IMR-90 (cell line): ENCODE data around the gene PGM2. TPM values are rescaled to one million over a fixed set of nuclear protein-coding genes. Genes with fewer than 3 reads are reported as not detected.

Experiments
- ATAC-seq: fragments of 200-7000 bp; cut with Tn5 transposase; 2 replicates; pipeline ENCODE4 v1.9.1; 2020; ENCODE audit warnings: low read depth, mild to moderate bottlenecking, moderate library complexity
- BruUV-seq: library from RNA; stranded (reverse); fragments of 400-500 nt; replicated peaks from 2 replicates; lab custom pipeline; 2021; lab: Mats Ljungman, UMichigan
- CTCF ChIA-PET: fragments of 300-600 bp; formaldehyde crosslinking; extraction: SDS; loops from one replicate; lab custom pipeline; 2021; ENCODE audit warnings: antibody characterized with exemption; lab: Yijun Ruan, JAX
- POLR2A ChIA-PET: fragments of 300-600 bp; sonication (Branson Sonifier 250); formaldehyde crosslinking; loops from one replicate; lab custom pipeline; 2022; ENCODE audit warnings: antibody characterized with exemption; ENCODE audit not compliant: unreplicated experiment; lab: Charles Lee
- DNase-seq: peaks from one replicate; pipeline ENCODE4 v3.0.0; 2013
- H2AFZ ChIP-seq: replicated peaks from 2 replicates; pipeline ENCODE3; 2013; ENCODE audit warnings: low read length, mild to moderate bottlenecking; ENCODE audit not compliant: poor library complexity
- H2AK5ac ChIP-seq: 2 replicates; pipeline ENCODE4 v1.6.1; 2013; ENCODE audit warnings: low read depth, low read length, inconsistent platforms
- H2AK9ac ChIP-seq: replicated peaks from 2 replicates; pipeline ENCODE3; 2013; ENCODE audit warnings: mild to moderate bottlenecking, low read depth, low read length, moderate library complexity; ENCODE audit not compliant: poor library complexity
- H2BK120ac ChIP-seq: 2 replicates; pipeline ENCODE4 v1.6.1; 2013; ENCODE audit warnings: low read depth, low read length, inconsistent platforms
- H2BK15ac ChIP-seq: 3 replicates; pipeline ENCODE4 v1.6.1; 2013; ENCODE audit warnings: low read depth, low read length, inconsistent platforms
- H2BK20ac ChIP-seq: 2 replicates; pipeline ENCODE4 v1.6.1; 2013; ENCODE audit warnings: low read depth, mild to moderate bottlenecking, inconsistent platforms, low read length, moderate library complexity
- H2BK5ac ChIP-seq: 2 replicates; pipeline ENCODE4 v1.6.1; 2013; ENCODE audit warnings: mild to moderate bottlenecking, low read depth, low read length, inconsistent platforms; ENCODE audit not compliant: poor library complexity, severe bottlenecking
- H3K14ac ChIP-seq: replicated peaks from 2 replicates; pipeline ENCODE4 v1.6.1; 2013; ENCODE audit warnings: low read depth, low read length, inconsistent platforms
- H3K18ac ChIP-seq: 2 replicates; pipeline ENCODE4 v1.6.1; 2013; ENCODE audit warnings: low read depth, low read length, control low read depth
- H3K23ac ChIP-seq: 2 replicates; pipeline ENCODE4 v1.6.1; 2013; ENCODE audit warnings: low read depth, low read length, inconsistent platforms
- H3K27ac ChIP-seq: 2 replicates; pipeline ENCODE4 v1.5.1; 2013; ENCODE audit warnings: mild to moderate bottlenecking, control low read depth, low read length; ENCODE audit not compliant: insufficient read depth
- H3K27me3 ChIP-seq: 2 replicates; pipeline ENCODE4 v1.6.1; 2013; ENCODE audit warnings: low read length; ENCODE audit not compliant: control insufficient read depth, insufficient read depth
- H3K36me3 ChIP-seq: 2 replicates; pipeline ENCODE4 v1.6.1; 2013; ENCODE audit warnings: low read length, mixed read lengths; ENCODE audit not compliant: control insufficient read depth, insufficient read depth
- H3K4ac ChIP-seq: 2 replicates; pipeline ENCODE4 v1.6.1; 2013; ENCODE audit warnings: low read depth, low read length, inconsistent platforms
- H3K4me1 ChIP-seq: 2 replicates; pipeline ENCODE4 v1.6.1; 2013; ENCODE audit warnings: low read length, mixed read lengths; ENCODE audit not compliant: control insufficient read depth, insufficient read depth
- H3K4me2 ChIP-seq: 2 replicates; pipeline ENCODE4 v1.6.1; 2013; ENCODE audit warnings: low read depth, mild to moderate bottlenecking, control low read depth, low read length, moderate library complexity
- H3K4me3 ChIP-seq: 2 replicates; pipeline ENCODE4 v1.5.1; 2013; ENCODE audit warnings: low read depth, mild to moderate bottlenecking, control low read depth, low read length, moderate library complexity; ENCODE audit not compliant: insufficient read depth
- H3K56ac ChIP-seq: 2 replicates; pipeline ENCODE4 v1.6.1; 2013; ENCODE audit warnings: low read length, inconsistent platforms; ENCODE audit not compliant: insufficient read depth; ENCODE audit errors: extremely low read depth
- H3K79me1 ChIP-seq, 2 experiments: 2 replicates each; pipeline ENCODE4 v1.6.1; 2013; ENCODE audit warnings: low read length in 2 of 2, inconsistent platforms in 1 of 2, low read depth in 1 of 2
- H3K9ac ChIP-seq: 2 replicates; pipeline ENCODE4 v1.6.1; 2013; ENCODE audit warnings: low read depth, low read length, control low read depth
- H3K9me1 ChIP-seq: 2 replicates; pipeline ENCODE4 v1.6.1; 2013; ENCODE audit warnings: low read length, inconsistent platforms; ENCODE audit not compliant: insufficient read depth
- H3K9me3 ChIP-seq: 2 replicates; pipeline ENCODE4 v1.6.1; 2013; ENCODE audit warnings: low read length; ENCODE audit not compliant: control insufficient read depth, insufficient read depth
- H4K20me1 ChIP-seq: 2 replicates; pipeline ENCODE4 v1.6.1; 2013; ENCODE audit warnings: low read length, inconsistent platforms; ENCODE audit not compliant: insufficient read depth
- H4K5ac ChIP-seq: 2 replicates; pipeline ENCODE4 v1.6.1; 2013; ENCODE audit warnings: mild to moderate bottlenecking, low read depth, low read length, control low read depth
- H4K8ac ChIP-seq, 2 experiments: 2 replicates each; pipeline ENCODE4 v1.6.1; 2013; ENCODE audit warnings: low read depth in 2 of 2, low read length in 2 of 2, control low read depth in 1 of 2, inconsistent platforms in 1 of 2
- H4K91ac ChIP-seq: 2 replicates; pipeline ENCODE4 v1.6.1; 2013; ENCODE audit warnings: low read depth, low read length, inconsistent platforms; ENCODE audit not compliant: insufficient read depth
- CEBPB ChIP-seq: IDR thresholded peaks from 2 replicates; pipeline ENCODE4 v1.6.1; 2012; ENCODE audit warnings: low read depth, low read length, improper control_type of control experiment
- CHD1 ChIP-seq: IDR thresholded peaks from 2 replicates; pipeline ENCODE4 v1.6.1; 2012; ENCODE audit warnings: low read depth, low read length, improper control_type of control experiment
- FOS ChIP-seq: fragments of 150-350 bp; IDR thresholded peaks from 2 replicates; pipeline ENCODE4 v1.6.1; 2016; ENCODE audit warnings: low read depth, low read length
- MAFK ChIP-seq: IDR thresholded peaks from 2 replicates; pipeline ENCODE4 v1.6.1; 2012; ENCODE audit warnings: low read depth, low read length, improper control_type of control experiment
- MAZ ChIP-seq: IDR thresholded peaks from 2 replicates; pipeline ENCODE4 v1.6.1; 2012; ENCODE audit warnings: low read depth, mild to moderate bottlenecking, low read length, improper control_type of control experiment, moderate library complexity, borderline replicate concordance
- MXI1 ChIP-seq: IDR thresholded peaks from 2 replicates; pipeline ENCODE4 v1.6.1; 2012; ENCODE audit warnings: low read depth, mild to moderate bottlenecking, low read length, moderate library complexity, borderline replicate concordance
- NFE2L2 ChIP-seq: fragments of 150-350 bp; IDR thresholded peaks from 2 replicates; pipeline ENCODE4 v1.6.1; 2016; ENCODE audit warnings: low read depth, mild to moderate bottlenecking, low read length
- RAD21 ChIP-seq: IDR thresholded peaks from 2 replicates; pipeline ENCODE4 v1.6.1; 2012; ENCODE audit warnings: low read length, improper control_type of control experiment
- RCOR1 ChIP-seq: IDR thresholded peaks from 2 replicates; pipeline ENCODE4 v1.6.1; 2012; ENCODE audit warnings: mild to moderate bottlenecking, low read length, improper control_type of control experiment; ENCODE audit not compliant: insufficient replicate concordance
- RFX5 ChIP-seq: IDR thresholded peaks from 2 replicates; pipeline ENCODE4 v1.8.0; 2012; ENCODE audit warnings: low read depth, mild to moderate bottlenecking, low read length, moderate library complexity
- SMC3 ChIP-seq: fragments of 150-350 bp; IDR thresholded peaks from 2 replicates; pipeline ENCODE4 v1.6.1; 2016; ENCODE audit warnings: low read depth, mild to moderate bottlenecking, antibody characterized with exemption, low read length, moderate library complexity
- USF2 ChIP-seq: fragments of 150-350 bp; IDR thresholded peaks from 2 replicates; pipeline ENCODE4 v1.6.1; 2017; ENCODE audit warnings: mild to moderate bottlenecking, antibody characterized with exemption, low read length, low read depth
- WGBS, 2 experiments: methylation state at CpG; one replicate each; pipeline versions ENCODE4 v1.1.5 to v1.1.7; 2013; ENCODE audit warnings: missing lambda C conversion rate in 2 of 2; ENCODE audit not compliant: insufficient read length in 1 of 2; ENCODE audit errors: extremely low coverage in 2 of 2; 5-methylcytosine and 5-hydroxymethylcytosine counted together
- dilution Hi-C: fragments of 300-500 bp; cut with HindIII; formaldehyde crosslinking; loops from one replicate; pipeline ENCODE4 v1.14.3; 2018; ENCODE audit warnings: low sequenced_read_pairs; ENCODE audit not compliant: unreplicated experiment
- in situ Hi-C: fragments of 300-500 bp; cut with MboI; formaldehyde crosslinking; loops from 3 replicates; pipeline ENCODE4 v1.14.3; 2019; ENCODE audit warnings: low sequenced_read_pairs, inconsistent platforms, mixed read lengths
- intact Hi-C: fragments of 100-400 bp; cut with micrococcal nuclease; formaldehyde crosslinking; loops from 2 replicates; pipeline ENCODE4 v1.10.0; 2022
- polyA plus RNA-seq, 3 experiments: library from polyadenylated mRNA; depleted of rRNA; stranded (reverse); fragments of >200 nt; gene quantifications; 2 replicates each; pipeline ENCODE4 v1.2.3, GENCODE V29; 2012; ENCODE audit warnings: low replicate concordance in 1 of 3
- total RNA-seq: library from RNA; depleted of rRNA; stranded (reverse); fragments of >200 nt; gene quantifications from 2 replicates; pipeline ENCODE4 v1.2.3, GENCODE V29; 2012

Gene PGM2
- total and polyA plus RNA-seq, 2 of the 4 experiments (the other 2 are of a cell fraction): 18.7 to 26.2 TPM

GRCh38 chr4:37905533-37906169 lies 79.2 kb downstream of the PGM2 start:
- H3K4me3 ChIP-seq: no peak overlapping the region
- no peak overlapping the region for H2AK9ac ChIP-seq
- no peak overlapping the region for H4K5ac ChIP-seq
- intact Hi-C loops: no loop called here
- H2BK5ac ChIP-seq: no peak overlapping the region
- no peak overlapping the region for H2BK15ac ChIP-seq
- ChIA-PET CTCF (no interaction called here), POLR2A (no interaction called here)
- no peaks in the 10 kb centered on the region for H3K4me1 ChIP-seq
- no peak overlapping the region for H3K4me2 ChIP-seq
- no peaks in the 10 kb centered on the region for H3K9me1 ChIP-seq
- 83% methylated on average over 4 of the region's 7 CpGs; no CpG with 5 or more reads in 1 of the 2 experiments for WGBS, 2 experiments
- H2AK5ac ChIP-seq: no peak overlapping the region
- no peak overlapping the region for H4K91ac ChIP-seq
- no peaks in the 10 kb centered on the region for H4K20me1 ChIP-seq
- ATAC-seq: no peak
- H3K18ac ChIP-seq: no peak overlapping the region
- H3K4ac ChIP-seq: no peak overlapping the region
- no peak overlapping the region for H2BK120ac ChIP-seq
- no TSS peak for BruUV-seq
- DNase-seq: no peak
- dilution Hi-C loops: no loop called here
- no peak overlapping the region for H3K14ac ChIP-seq
- no peak overlapping the region for H3K9ac ChIP-seq
- H2BK20ac ChIP-seq: no peak overlapping the region
- H3K36me3 ChIP-seq: no peaks in the 10 kb centered on the region
- H3K9me3 ChIP-seq: no peaks in the 10 kb centered on the region
- no peak overlapping the region for H3K56ac ChIP-seq
- H3K79me1 ChIP-seq: no peaks in the 10 kb centered on the region
- in situ Hi-C loops: no loop called here
- H3K27ac ChIP-seq: no peak overlapping the region
- TF ChIP-seq MAFK (no peak), RFX5 (no peak), CHD1 (no peak), MAZ (no peak), RCOR1 (no peak), SMC3 (no peak), MXI1 (no peak), FOS (no peak), CEBPB (no peak), USF2 (no peak), NFE2L2 (no peak), RAD21 (no peak)
- no peak overlapping the region for H4K8ac ChIP-seq
- H3K27me3 ChIP-seq: peaks cover 29% of the 10 kb centered on the region
- H2AFZ ChIP-seq: no peak overlapping the region
- H3K23ac ChIP-seq: no peak overlapping the region
